ENCODE results near the gene PIK3C2A.

GRCh38 chr11:17208257-17208999 is 642 bp upstream of the PIK3C2A start:
- TF ChIP-seq CTCF (IDR thresholded peaks at IDR 0.05 in 4 of 5, conservative IDR thresholded peaks at IDR 0.05 in 1 of 5) (no peak), POLR2A (IDR thresholded peaks at IDR 0.05) (no peak)

Data from gastrocnemius medialis (tissue), 4 donors.